Mammary microvascular endothelial cell (primary cell): ENCODE data around the gene CACNA1S. TPM values are rescaled to one million over a fixed set of nuclear protein-coding genes. Genes with fewer than 3 reads are reported as not detected.

Experiments used
- total RNA-seq: library from RNA; depleted of rRNA; stranded (reverse); fragments of >200 nt; gene quantifications from 2 replicates; pipeline ENCODE4 v1.2.3, GENCODE V29; 2015

The CACNA1S gene
- not detected in 2 replicates for total RNA-seq

DNA sequence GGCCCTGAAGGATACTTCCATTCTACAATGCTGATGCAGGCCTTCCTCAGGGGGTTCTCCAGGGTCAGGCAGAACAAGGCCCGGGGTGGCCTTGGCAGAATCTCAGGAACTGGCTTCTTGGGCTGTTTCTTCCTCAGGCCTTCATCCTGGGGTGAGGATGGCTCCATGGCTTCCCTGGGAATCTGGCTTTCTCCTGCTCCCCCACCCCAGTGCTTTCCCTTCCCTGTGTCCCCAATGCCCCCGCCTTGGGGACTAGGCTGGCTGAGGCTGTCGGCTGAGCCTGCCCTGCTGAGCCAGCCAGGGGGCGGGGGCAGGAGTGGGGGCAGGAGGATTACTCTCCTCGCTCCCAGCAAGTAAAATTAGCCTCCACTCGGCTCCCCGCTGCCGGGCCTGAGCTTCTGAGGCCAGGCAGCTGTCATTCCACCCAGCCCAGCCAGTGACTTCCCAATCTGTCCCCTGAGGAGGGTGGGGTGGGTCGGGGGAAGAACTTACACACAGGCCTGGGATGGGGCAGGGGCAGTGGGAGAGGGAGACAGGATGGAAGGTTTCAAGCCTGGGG lies at the start of gene CACNA1S:
CACNA1S (minus strand) TSS at position 254 of the 559 bp plus-strand sequence; CDS start at position 167, 87 bp downstream.

GRCh38 chr1:201154389-201155165 lies 42.4 kb upstream of the CACNA1S start, which contains the start of gene TMEM9:
TMEM9 (minus strand) TSS chr1:201154474; CDS start chr1:201153923, 551 bp downstream.

GRCh38 chr1:201126832-201127754 lies 14.9 kb upstream of the CACNA1S start, which contains the start of gene ASCL5:
ASCL5 (minus strand) TSS chr1:201127184; CDS start chr1:201115372, 11,812 bp downstream.

DNA sequence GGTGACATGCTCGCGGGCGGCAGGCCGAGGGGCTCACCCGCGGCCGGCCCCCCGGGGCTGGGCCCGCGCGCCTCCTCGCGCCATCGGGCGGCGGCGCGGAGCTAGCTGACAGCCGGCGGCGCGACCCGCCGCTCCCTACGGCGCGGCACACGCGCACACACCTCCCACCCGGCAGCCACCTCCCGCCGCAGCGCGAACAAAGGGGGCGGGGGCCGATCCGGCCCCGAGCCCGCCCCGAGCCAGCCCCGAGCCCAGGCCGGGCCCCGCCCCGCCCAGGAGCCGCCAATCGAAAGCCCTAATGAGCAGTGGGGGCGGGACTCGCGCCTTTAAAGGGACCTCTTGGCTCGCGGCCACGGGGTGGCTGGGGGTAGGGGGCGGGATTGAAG lies 88.7 kb downstream of the CACNA1S start, which contains the start of gene KIF21B:
KIF21B (minus strand) TSS at position 198 of the 386 bp plus-strand sequence. CDS start 331 bp downstream, outside the sequence.

Other genes starting within 250 kb of the CACNA1S start
- gene GPR25, start 239.4 kb downstream of the CACNA1S start, total RNA-seq = not detected in 2 replicates
- gene INAVA, start 217.5 kb downstream of the CACNA1S start, total RNA-seq = not detected in 2 replicates
- 1.00 and 1.2 TPM in 2 replicates for gene KIF21B, start 88.7 kb downstream of the CACNA1S start, total RNA-seq
- not detected in 2 replicates for gene ASCL5, start 14.8 kb upstream of the CACNA1S start, total RNA-seq
- gene TMEM9, start 42.0 kb upstream of the CACNA1S start, total RNA-seq = 38.1 and 41.7 TPM in 2 replicates
- not detected in 2 replicates for gene IGFN1, start 78.4 kb upstream of the CACNA1S start, total RNA-seq
- 0.15 TPM in 1 of 2 replicates, not detected in the other for gene PKP1, start 171.1 kb upstream of the CACNA1S start, total RNA-seq